A673 (cell line): ENCODE results near the gene IQCE. TPM values are rescaled to one million over a fixed set of nuclear protein-coding genes. Genes with fewer than 3 reads are reported as not detected.

Experiments
- BruUV-seq: library from RNA; stranded (reverse); fragments of 400-500 nt; replicated peaks from 2 replicates; lab custom pipeline; 2021; lab: Mats Ljungman, UMichigan
- CTCF ChIA-PET: fragments of 300-600 bp; sonication (Branson Sonifier 250); formaldehyde crosslinking; loops from one replicate; lab custom pipeline; 2022; ENCODE audit warnings: antibody characterized with exemption; lab: Charles Lee
- POLR2A ChIA-PET: fragments of 300-600 bp; sonication (Branson Sonifier 250); formaldehyde crosslinking; loops from one replicate; lab custom pipeline; 2022; ENCODE audit warnings: antibody characterized with exemption; ENCODE audit not compliant: low non-redundant PET; lab: Charles Lee
- DNase-seq: peaks from one replicate; pipeline ENCODE4 v3.0.0-alpha.2; 2015; ENCODE audit warnings: low spot score
- H3K27ac ChIP-seq: fragments of 200-600 bp; sonication (generic); 2 replicates; pipeline ENCODE4 v1.5.1; 2016; ENCODE audit warnings: mixed run types, low read depth, mild to moderate bottlenecking, mixed read lengths, antibody characterized with exemption, low read length; ENCODE audit not compliant: poor library complexity, severe bottlenecking
- H3K27me3 ChIP-seq: fragments of 200-600 bp; sonication (generic); replicated peaks from 2 replicates; pipeline ENCODE4 v1.6.1; 2017; ENCODE audit warnings: mixed run types, low read depth, mild to moderate bottlenecking, mixed read lengths, antibody characterized with exemption, low read length; ENCODE audit not compliant: insufficient read depth, poor library complexity
- H3K36me3 ChIP-seq: fragments of 200-600 bp; sonication (generic); 2 replicates; pipeline ENCODE4 v1.6.1; 2016; ENCODE audit warnings: mixed run types, mild to moderate bottlenecking, mixed read lengths, antibody characterized with exemption, low read length; ENCODE audit not compliant: insufficient read depth, poor library complexity, severe bottlenecking
- H3K4me1 ChIP-seq: fragments of 200-600 bp; sonication (generic); 2 replicates; pipeline ENCODE4 v1.6.1; 2017; ENCODE audit warnings: mixed run types, mild to moderate bottlenecking, mixed read lengths, antibody characterized with exemption, low read length; ENCODE audit not compliant: insufficient read depth, poor library complexity, severe bottlenecking
- H3K4me3 ChIP-seq: fragments of 200-600 bp; sonication (generic); 2 replicates; pipeline ENCODE4 v1.5.1; 2016; ENCODE audit warnings: low read depth, mixed run types, mild to moderate bottlenecking, mixed read lengths, low read length; ENCODE audit not compliant: poor library complexity, severe bottlenecking
- H3K9me3 ChIP-seq: fragments of 200-600 bp; sonication (generic); 2 replicates; pipeline ENCODE4 v1.6.1; 2016; ENCODE audit warnings: mixed run types, low read depth, mild to moderate bottlenecking, mixed read lengths, antibody characterized with exemption, low read length; ENCODE audit not compliant: poor library complexity, severe bottlenecking
- EZH2 ChIP-seq: fragments of 200-600 bp; sonication (generic); IDR thresholded peaks from 2 replicates; pipeline ENCODE4 v1.6.1; 2017; ENCODE audit warnings: borderline replicate concordance, low read depth, mild to moderate bottlenecking, mixed read lengths, antibody characterized with exemption, low read length; ENCODE audit not compliant: poor library complexity, severe bottlenecking
- intact Hi-C: fragments of 100-400 bp; cut with micrococcal nuclease; formaldehyde crosslinking; loops from one replicate; pipeline ENCODE4 v1.10.0; 2022; ENCODE audit not compliant: unreplicated experiment
- total RNA-seq: library from RNA; stranded (reverse); gene quantifications from 2 replicates; pipeline ENCODE4 v1.2.3, GENCODE V29; 2021
- TF ChIP-seq, protein P1 (sequence below): fragments of 300-800, 200-600 bp; sonication (generic); conservative IDR thresholded peaks from 2 replicates; pipeline ENCODE4 v1.5.1; 2017; ENCODE audit warnings: low read depth, mild to moderate bottlenecking, antibody characterized with exemption, low read length, moderate library complexity, mixed read lengths

IQCE gene
- total RNA-seq, 1 experiment from 2014 or later = 35.4 TPM

DNA sequence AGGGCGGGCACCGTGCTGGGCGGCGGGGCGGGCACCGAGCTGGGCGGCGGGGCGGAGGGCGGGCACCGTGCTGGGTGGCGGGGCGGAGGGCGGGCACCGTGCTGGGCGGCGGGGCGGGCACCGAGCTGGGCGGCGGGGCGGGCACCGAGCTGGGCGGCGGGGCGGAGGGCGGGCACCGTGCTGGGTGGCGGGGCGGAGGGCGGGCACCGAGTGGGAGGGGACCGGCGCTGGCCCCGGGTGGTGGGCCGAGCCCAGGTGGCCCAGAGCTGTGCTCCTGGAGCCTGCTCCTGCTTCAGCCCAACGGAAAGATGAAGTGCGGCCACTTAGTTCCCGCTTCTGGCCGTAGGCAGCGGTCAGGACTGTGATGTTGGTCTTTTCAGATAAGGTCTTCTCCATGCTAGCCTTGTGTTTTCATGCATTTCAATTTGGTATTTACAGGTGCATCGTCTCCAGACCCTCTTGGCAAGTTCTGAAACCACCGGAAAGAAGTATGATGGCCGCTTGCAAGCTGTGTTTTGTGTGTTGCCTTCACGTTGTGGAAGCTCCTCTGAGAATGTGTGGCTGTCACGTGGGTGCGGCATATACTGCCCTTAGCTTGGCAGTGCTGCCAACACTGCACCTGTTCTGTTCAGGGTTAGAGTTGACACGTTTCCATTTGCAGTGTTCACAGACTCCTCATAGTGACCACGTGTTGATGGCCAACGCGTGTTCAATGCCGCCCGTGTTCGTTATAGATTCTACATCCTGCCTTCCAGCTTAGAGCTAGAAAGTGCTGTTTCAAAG, 25.2 kb downstream of the IQCE start:
- Histone ChIP-seq H3K27ac (no peak overlapping the region), H3K9me3 (no peaks in the 10 kb centered on the region), H3K4me1 (no peaks in the 10 kb centered on the region), H3K4me3 (no peak overlapping the region), H3K36me3 (peaks cover 14% of the 10 kb centered on the region), H3K27me3 (no peaks in the 10 kb centered on the region)
- no peak for DNase-seq
- CTCF ChIA-PET = no interaction called here
- no TSS peak for BruUV-seq
- POLR2A ChIA-PET = interaction anchor here (0.5 kb wide), 1 partner anchor 181 kb away, joined by 8 read pairs; no protein-coding TSS in a partner anchor
- intact Hi-C loops = no loop called here
- TF ChIP-seq, protein P1, sequence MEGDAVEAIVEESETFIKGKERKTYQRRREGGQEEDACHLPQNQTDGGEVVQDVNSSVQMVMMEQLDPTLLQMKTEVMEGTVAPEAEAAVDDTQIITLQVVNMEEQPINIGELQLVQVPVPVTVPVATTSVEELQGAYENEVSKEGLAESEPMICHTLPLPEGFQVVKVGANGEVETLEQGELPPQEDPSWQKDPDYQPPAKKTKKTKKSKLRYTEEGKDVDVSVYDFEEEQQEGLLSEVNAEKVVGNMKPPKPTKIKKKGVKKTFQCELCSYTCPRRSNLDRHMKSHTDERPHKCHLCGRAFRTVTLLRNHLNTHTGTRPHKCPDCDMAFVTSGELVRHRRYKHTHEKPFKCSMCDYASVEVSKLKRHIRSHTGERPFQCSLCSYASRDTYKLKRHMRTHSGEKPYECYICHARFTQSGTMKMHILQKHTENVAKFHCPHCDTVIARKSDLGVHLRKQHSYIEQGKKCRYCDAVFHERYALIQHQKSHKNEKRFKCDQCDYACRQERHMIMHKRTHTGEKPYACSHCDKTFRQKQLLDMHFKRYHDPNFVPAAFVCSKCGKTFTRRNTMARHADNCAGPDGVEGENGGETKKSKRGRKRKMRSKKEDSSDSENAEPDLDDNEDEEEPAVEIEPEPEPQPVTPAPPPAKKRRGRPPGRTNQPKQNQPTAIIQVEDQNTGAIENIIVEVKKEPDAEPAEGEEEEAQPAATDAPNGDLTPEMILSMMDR = no peak
- no peak for TF ChIP-seq EZH2

DNA sequence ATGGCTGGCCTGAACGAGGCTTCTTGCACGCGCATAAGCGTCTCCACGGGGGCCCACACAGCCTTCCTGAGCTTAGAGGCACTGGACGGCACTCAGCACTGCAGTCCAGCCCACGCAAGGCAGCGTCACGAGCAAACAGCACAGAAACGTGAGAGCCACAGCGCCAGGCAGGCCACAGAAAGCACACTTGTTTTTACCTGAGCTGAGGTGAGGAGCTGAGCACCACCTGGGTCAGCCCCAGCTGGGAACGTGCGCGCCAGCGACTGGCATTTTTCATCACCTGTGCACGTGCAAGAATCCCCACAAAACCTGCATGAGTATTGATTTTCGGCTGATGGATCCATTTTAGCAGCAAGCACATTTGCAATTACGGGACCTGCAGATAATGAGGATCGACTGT, 26.7 kb downstream of the IQCE start:
- CTCF ChIA-PET = no interaction called here
- H3K27ac ChIP-seq = no peak overlapping the region
- H3K4me3 ChIP-seq = no peak overlapping the region
- no peak for DNase-seq
- TF ChIP-seq, protein P1 = no peak
- TF ChIP-seq EZH2 = no peak
- POLR2A ChIA-PET = no interaction called here
- BruUV-seq = no TSS peak
- intact Hi-C loops = no loop called here
- H3K36me3 ChIP-seq = peaks cover 12% of the 10 kb centered on the region
- H3K9me3 ChIP-seq = no peaks in the 10 kb centered on the region
- H3K4me1 ChIP-seq = no peaks in the 10 kb centered on the region
- no peaks in the 10 kb centered on the region for H3K27me3 ChIP-seq

DNA sequence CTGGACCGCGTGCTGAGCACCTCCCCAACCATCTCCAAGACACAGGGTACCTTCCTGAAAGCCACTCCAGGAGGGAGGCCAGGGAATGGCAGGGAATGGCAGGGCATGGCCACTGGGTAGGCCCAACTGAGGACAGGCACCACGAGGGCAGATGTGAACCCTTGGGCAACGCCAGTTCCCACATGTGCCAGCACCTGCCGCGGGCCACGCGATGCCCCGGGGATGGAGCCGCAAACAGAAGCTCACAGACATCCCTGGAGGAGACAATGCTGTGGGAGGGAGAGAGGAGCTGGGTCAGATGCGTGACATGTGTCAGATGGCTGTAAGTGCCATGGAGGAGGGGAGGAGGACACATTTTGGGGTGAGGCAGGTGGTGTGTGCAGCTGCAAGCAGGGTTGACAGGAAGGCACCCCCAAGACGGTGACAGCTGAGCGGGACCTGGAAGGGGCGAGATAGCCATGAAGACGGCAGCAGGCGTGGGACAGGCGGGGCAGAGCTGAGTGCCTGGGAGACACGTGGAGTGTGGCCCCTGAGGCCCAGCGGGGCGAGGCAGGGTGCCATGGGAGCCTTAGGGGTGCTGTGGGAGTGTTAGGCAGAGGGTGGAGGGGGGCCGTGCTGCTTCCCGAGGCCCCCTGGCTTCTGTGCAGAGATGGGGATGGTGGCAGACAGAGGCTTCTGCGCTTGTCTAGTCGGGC, 27.7 kb downstream of the IQCE start:
- POLR2A ChIA-PET = no interaction called here
- H3K4me1 ChIP-seq = no peaks in the 10 kb centered on the region
- no peaks in the 10 kb centered on the region for H3K9me3 ChIP-seq
- intact Hi-C loops = no loop called here
- no peak overlapping the region for H3K4me3 ChIP-seq
- no TSS peak for BruUV-seq
- no peak for DNase-seq
- H3K27me3 ChIP-seq = no peaks in the 10 kb centered on the region
- CTCF ChIA-PET = no interaction called here
- H3K27ac ChIP-seq = no peak overlapping the region
- H3K36me3 ChIP-seq = peaks cover 12% of the 10 kb centered on the region
- TF ChIP-seq, protein P1 = no peak
- TF ChIP-seq EZH2 = no peak
